HepG2 (cell line): ENCODE data around the gene TGFA. TPM values are rescaled to one million over a fixed set of nuclear protein-coding genes. Genes with fewer than 3 reads are reported as not detected.

Source experiments
- ATAC-seq: fragments of 200-7000 bp; cut with Tn5 transposase; 3 replicates; pipeline ENCODE4 v1.9.1; 2020; ENCODE audit warnings: mild to moderate bottlenecking, moderate library complexity
- BruUV-seq: library from RNA; stranded (reverse); fragments of 400-500 nt; replicated peaks from 2 replicates; lab custom pipeline; 2021; lab: Mats Ljungman, UMichigan
- CTCF ChIA-PET: fragments of 300-600 bp; formaldehyde crosslinking; extraction: SDS; loops from one replicate; lab custom pipeline; 2021; ENCODE audit warnings: low total read pairs, inconsistent platforms, low intra/inter-chr PET ratio; lab: Yijun Ruan, JAX
- POLR2A ChIA-PET: fragments of 350-600 bp; sonication (Branson Sonifier 250); formaldehyde crosslinking; loops from one replicate; lab custom pipeline; 2020; ENCODE audit warnings: antibody characterized with exemption, inconsistent platforms; lab: Yijun Ruan, JAX
- DNase-seq: peaks from one replicate; pipeline ENCODE4 v3.0.0-alpha.2; 2015; ENCODE audit warnings: low spot score
- FAIRE-seq: peaks from 3 replicates; lab custom pipeline; 2011; peaks lifted over from hg19 to GRCh38; lab: Jason Lieb, UNC
- H2AFZ ChIP-seq: one replicate; pipeline ENCODE4 v1.6.1; 2011; ENCODE audit warnings: low read length, inconsistent platforms
- H3K27ac ChIP-seq: fragments of 300-600 bp; 3 replicates; pipeline ENCODE4 v1.8.0; 2011; ENCODE audit warnings: mixed run types, mild to moderate bottlenecking, mixed read lengths, low read length, inconsistent platforms; ENCODE audit not compliant: insufficient read depth; ENCODE audit errors: extremely low read length
- H3K27me3 ChIP-seq, 2 experiments: fragments of 200-600 bp in 1 of 2; 2 replicates in 1 of 2; 3 replicates in 1 of 2; pipeline versions ENCODE4 v1.6.0 to v1.8.0; 2011; ENCODE audit warnings: low read length in 2 of 2, mild to moderate bottlenecking in 2 of 2, moderate library complexity in 2 of 2, inconsistent platforms in 1 of 2; ENCODE audit not compliant: insufficient read depth in 2 of 2, control insufficient read depth in 1 of 2
- H3K36me3 ChIP-seq, 2 experiments: fragments of 200-600 bp in 1 of 2; replicated peaks in 1 of 2; 2 replicates in 1 of 2; 3 replicates in 1 of 2; pipeline versions ENCODE4 v1.5.1 to v1.8.0; 2011; ENCODE audit warnings: low read length in 2 of 2, inconsistent platforms in 1 of 2; ENCODE audit not compliant: insufficient read depth in 2 of 2, control insufficient read depth in 1 of 2
- H3K4me1 ChIP-seq: 2 replicates; pipeline ENCODE4 v1.5.1; 2012; ENCODE audit warnings: low read length, inconsistent platforms; ENCODE audit not compliant: insufficient read depth
- H3K4me2 ChIP-seq: 2 replicates; pipeline ENCODE4 v1.6.0; 2011; ENCODE audit warnings: low read depth, low read length, inconsistent platforms
- H3K4me3 ChIP-seq, 3 experiments: fragments of 200-600 bp in 1 of 3; sonication (generic), shearing (Covaris generic) in 1 of 3; replicated peaks in 1 of 3; 2 replicates each; pipeline ENCODE4 v1.5.1; 2011 to 2016; ENCODE audit warnings: low read length in 3 of 3, inconsistent platforms in 2 of 3, low read depth in 2 of 3, mild to moderate bottlenecking in 2 of 3, control low read depth in 1 of 3, mixed read lengths in 1 of 3; ENCODE audit not compliant: insufficient read depth in 1 of 3
- H3K79me2 ChIP-seq: one replicate; pipeline ENCODE4 v1.6.1; 2011; ENCODE audit warnings: low read length, inconsistent platforms; ENCODE audit not compliant: insufficient read depth
- H3K9ac ChIP-seq: 2 replicates; pipeline ENCODE4 v1.6.0; 2011; ENCODE audit warnings: mild to moderate bottlenecking, low read depth, low read length, inconsistent platforms; ENCODE audit not compliant: insufficient read depth
- H3K9me3 ChIP-seq: 2 replicates; pipeline ENCODE4 v1.5.1; 2012; ENCODE audit warnings: mild to moderate bottlenecking, low read length
- H4K20me1 ChIP-seq: 2 replicates; pipeline ENCODE4 v1.6.0; 2011; ENCODE audit warnings: inconsistent platforms, mild to moderate bottlenecking, low read length, moderate library complexity; ENCODE audit not compliant: insufficient read depth
- ESRRA ChIP-seq: sonication (generic); formaldehyde crosslinking; IDR thresholded peaks from 2 replicates; pipeline ENCODE4 v1.5.1; 2020; ENCODE audit warnings: mild to moderate bottlenecking, low read depth, missing genetic modification reagents
- HMGA1 ChIP-seq: sonication (generic); formaldehyde crosslinking; conservative IDR thresholded peaks from 2 replicates; pipeline ENCODE4 v1.4.0; 2020; ENCODE audit warnings: missing genetic modification reagents
- JDP2 ChIP-seq: sonication (generic); formaldehyde crosslinking; IDR thresholded peaks from 2 replicates; pipeline ENCODE4 v1.8.1; 2022; ENCODE audit warnings: missing genetic modification reagents, borderline replicate concordance
- MTF1 ChIP-seq: sonication (generic); formaldehyde crosslinking; IDR thresholded peaks from 2 replicates; pipeline ENCODE4 v1.5.0; 2020; ENCODE audit warnings: missing genetic modification reagents
- PHF8 ChIP-seq: sonication (generic); formaldehyde crosslinking; IDR thresholded peaks from 2 replicates; pipeline ENCODE4 v1.5.0; 2020; ENCODE audit warnings: missing genetic modification reagents
- PRMT3 ChIP-seq: sonication (generic); formaldehyde crosslinking; IDR thresholded peaks from 2 replicates; pipeline ENCODE4 v1.8.1; 2022; ENCODE audit warnings: low read depth, mild to moderate bottlenecking, moderate library complexity, missing genetic modification reagents, borderline replicate concordance
- WGBS: methylation state at CpG from one replicate; pipeline ENCODE4 v1.1.6; 2017; ENCODE audit warnings: low lambda C conversion rate; 5-methylcytosine and 5-hydroxymethylcytosine counted together
- in situ Hi-C: cut with HindIII; loops from 2 replicates; pipeline ENCODE4 v1.10.0; 2017; ENCODE audit warnings: low pct_unique_long_range_greater_than_20kb; ENCODE audit not compliant: extremely low pct_ligation_motif_present
- intact Hi-C: fragments of 100-400 bp; cut with micrococcal nuclease; formaldehyde crosslinking; loops from one replicate; pipeline ENCODE4 v1.10.0; 2022; ENCODE audit not compliant: unreplicated experiment
- polyA plus RNA-seq, 8 experiments: library from polyadenylated mRNA; depleted of rRNA in 3 of 8; stranded (reverse) in 7 of 8; unstranded in 1 of 8; fragments of >200 nt; fragmentation: Illumina TruSeq in 4 of 8; extraction: Trizol in 4 of 8; gene quantifications; 2 replicates each; pipeline versions ENCODE4 v1.2.1 to v1.2.3, GENCODE V29; 2011 to 2016; ENCODE audit warnings: low read depth in 4 of 8, missing spikeins in 1 of 8, mixed read lengths in 1 of 8; ENCODE audit not compliant: insufficient read depth in 1 of 8
- total RNA-seq, 5 experiments: library from RNA; depleted of rRNA; stranded (reverse); fragments of >200 nt; fragmentation: Illumina TruSeq; extraction: Trizol; gene quantifications; 2 replicates each; pipeline ENCODE4 v1.2.3, GENCODE V29; 2016; ENCODE audit warnings: low read depth in 1 of 5
- TF ChIP-seq, protein P1 (sequence below): sonication (generic); formaldehyde crosslinking; IDR thresholded peaks from 2 replicates; pipeline ENCODE4 v1.9.0; 2021; ENCODE audit warnings: mild to moderate bottlenecking, missing genetic modification reagents
- TF ChIP-seq, protein P2 (sequence below): sonication (generic); formaldehyde crosslinking; IDR thresholded peaks from 2 replicates; pipeline ENCODE4 v1.5.1; 2020; ENCODE audit warnings: mild to moderate bottlenecking, missing genetic modification reagents, moderate library complexity

TGFA gene
- total and polyA plus RNA-seq, 2 of the 13 experiments (the other 11 are each of a cell fraction or from before 2014, with no cell fraction given) = 7.8 to 15.3 TPM

DNA sequence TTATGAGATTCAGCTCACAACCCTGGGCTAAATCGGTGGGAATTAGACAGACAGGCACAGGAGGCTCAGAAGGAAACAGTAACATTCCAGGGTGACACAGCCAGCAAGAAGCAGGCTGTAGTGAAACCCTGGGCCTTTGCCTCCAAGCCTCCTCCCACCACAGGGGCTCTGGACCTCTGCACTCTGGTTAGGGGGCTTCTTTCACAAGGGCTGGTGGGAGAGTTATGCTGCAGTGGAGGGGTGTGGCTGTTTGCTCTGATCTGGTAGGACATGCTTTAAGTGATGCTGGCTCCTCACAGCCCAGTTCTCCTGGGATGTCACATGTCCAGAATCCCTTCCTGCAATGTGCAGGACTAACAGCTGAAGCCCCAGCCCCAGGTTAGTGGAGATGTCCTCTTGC, 109.9 kb downstream of the TGFA start:
- no peaks in the 10 kb centered on the region for H3K79me2 ChIP-seq
- in situ Hi-C loops (no loop called here), intact Hi-C loops (no loop called here)
- DNase-seq = no peak
- POLR2A ChIA-PET = no interaction called here
- no peaks in the 10 kb centered on the region for H3K9me3 ChIP-seq
- no peak overlapping the region for H3K27ac ChIP-seq
- H3K4me1 ChIP-seq = no peaks in the 10 kb centered on the region
- no peak for TF ChIP-seq HMGA1 (CRISPR knock-in tag)
- TF ChIP-seq JDP2 (CRISPR knock-in tag) = no peak
- TF ChIP-seq ESRRA (CRISPR knock-in tag) = no peak
- no peak for TF ChIP-seq MTF1 (CRISPR knock-in tag)
- TF ChIP-seq, protein P1, sequence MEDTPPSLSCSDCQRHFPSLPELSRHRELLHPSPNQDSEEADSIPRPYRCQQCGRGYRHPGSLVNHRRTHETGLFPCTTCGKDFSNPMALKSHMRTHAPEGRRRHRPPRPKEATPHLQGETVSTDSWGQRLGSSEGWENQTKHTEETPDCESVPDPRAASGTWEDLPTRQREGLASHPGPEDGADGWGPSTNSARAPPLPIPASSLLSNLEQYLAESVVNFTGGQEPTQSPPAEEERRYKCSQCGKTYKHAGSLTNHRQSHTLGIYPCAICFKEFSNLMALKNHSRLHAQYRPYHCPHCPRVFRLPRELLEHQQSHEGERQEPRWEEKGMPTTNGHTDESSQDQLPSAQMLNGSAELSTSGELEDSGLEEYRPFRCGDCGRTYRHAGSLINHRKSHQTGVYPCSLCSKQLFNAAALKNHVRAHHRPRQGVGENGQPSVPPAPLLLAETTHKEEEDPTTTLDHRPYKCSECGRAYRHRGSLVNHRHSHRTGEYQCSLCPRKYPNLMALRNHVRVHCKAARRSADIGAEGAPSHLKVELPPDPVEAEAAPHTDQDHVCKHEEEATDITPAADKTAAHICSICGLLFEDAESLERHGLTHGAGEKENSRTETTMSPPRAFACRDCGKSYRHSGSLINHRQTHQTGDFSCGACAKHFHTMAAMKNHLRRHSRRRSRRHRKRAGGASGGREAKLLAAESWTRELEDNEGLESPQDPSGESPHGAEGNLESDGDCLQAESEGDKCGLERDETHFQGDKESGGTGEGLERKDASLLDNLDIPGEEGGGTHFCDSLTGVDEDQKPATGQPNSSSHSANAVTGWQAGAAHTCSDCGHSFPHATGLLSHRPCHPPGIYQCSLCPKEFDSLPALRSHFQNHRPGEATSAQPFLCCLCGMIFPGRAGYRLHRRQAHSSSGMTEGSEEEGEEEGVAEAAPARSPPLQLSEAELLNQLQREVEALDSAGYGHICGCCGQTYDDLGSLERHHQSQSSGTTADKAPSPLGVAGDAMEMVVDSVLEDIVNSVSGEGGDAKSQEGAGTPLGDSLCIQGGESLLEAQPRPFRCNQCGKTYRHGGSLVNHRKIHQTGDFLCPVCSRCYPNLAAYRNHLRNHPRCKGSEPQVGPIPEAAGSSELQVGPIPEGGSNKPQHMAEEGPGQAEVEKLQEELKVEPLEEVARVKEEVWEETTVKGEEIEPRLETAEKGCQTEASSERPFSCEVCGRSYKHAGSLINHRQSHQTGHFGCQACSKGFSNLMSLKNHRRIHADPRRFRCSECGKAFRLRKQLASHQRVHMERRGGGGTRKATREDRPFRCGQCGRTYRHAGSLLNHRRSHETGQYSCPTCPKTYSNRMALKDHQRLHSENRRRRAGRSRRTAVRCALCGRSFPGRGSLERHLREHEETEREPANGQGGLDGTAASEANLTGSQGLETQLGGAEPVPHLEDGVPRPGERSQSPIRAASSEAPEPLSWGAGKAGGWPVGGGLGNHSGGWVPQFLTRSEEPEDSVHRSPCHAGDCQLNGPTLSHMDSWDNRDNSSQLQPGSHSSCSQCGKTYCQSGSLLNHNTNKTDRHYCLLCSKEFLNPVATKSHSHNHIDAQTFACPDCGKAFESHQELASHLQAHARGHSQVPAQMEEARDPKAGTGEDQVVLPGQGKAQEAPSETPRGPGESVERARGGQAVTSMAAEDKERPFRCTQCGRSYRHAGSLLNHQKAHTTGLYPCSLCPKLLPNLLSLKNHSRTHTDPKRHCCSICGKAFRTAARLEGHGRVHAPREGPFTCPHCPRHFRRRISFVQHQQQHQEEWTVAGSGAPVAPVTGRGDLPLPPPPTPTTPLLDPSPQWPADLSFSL (CRISPR knock-in tag) = no peak
- TF ChIP-seq PRMT3 = no peak
- TF ChIP-seq, protein P2, sequence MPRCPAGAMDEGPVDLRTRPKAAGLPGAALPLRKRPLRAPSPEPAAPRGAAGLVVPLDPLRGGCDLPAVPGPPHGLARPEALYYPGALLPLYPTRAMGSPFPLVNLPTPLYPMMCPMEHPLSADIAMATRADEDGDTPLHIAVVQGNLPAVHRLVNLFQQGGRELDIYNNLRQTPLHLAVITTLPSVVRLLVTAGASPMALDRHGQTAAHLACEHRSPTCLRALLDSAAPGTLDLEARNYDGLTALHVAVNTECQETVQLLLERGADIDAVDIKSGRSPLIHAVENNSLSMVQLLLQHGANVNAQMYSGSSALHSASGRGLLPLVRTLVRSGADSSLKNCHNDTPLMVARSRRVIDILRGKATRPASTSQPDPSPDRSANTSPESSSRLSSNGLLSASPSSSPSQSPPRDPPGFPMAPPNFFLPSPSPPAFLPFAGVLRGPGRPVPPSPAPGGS (CRISPR knock-in tag) = no peak
- no peak for TF ChIP-seq PHF8 (CRISPR knock-in tag)
- 0 out of 5 replicates have a peak, but pooled peaks cover 0 to 1% of the 10 kb centered on the region in 2 experiments for H3K36me3 ChIP-seq
- H3K27me3 ChIP-seq = no peaks in the 10 kb centered on the region
- no peak overlapping the region for H3K9ac ChIP-seq
- no peak for FAIRE-seq
- no TSS peak for BruUV-seq
- CTCF ChIA-PET = no interaction called here
- H3K4me3 ChIP-seq = no peak overlapping the region
- 6% methylated on average over 1 of the region's 1 CpG for WGBS
- peak; percentile 40 for ATAC-seq
- no peaks in the 10 kb centered on the region; the same call in 1 of the 2 replicates for H4K20me1 ChIP-seq
- no peak overlapping the region for H2AFZ ChIP-seq
- no peak overlapping the region for H3K4me2 ChIP-seq
